Measurements from ENCODE around the gene CCDC171.
A peak's percentile ranks its signal among the peaks of the same experiment; 100 is the strongest.
"Not testable (repeated sequence)": the region's sequence is repeated elsewhere in the genome, so short reads cannot be mapped to it uniquely, and the experiment has no call there.

Gene CCDC171

DNA sequence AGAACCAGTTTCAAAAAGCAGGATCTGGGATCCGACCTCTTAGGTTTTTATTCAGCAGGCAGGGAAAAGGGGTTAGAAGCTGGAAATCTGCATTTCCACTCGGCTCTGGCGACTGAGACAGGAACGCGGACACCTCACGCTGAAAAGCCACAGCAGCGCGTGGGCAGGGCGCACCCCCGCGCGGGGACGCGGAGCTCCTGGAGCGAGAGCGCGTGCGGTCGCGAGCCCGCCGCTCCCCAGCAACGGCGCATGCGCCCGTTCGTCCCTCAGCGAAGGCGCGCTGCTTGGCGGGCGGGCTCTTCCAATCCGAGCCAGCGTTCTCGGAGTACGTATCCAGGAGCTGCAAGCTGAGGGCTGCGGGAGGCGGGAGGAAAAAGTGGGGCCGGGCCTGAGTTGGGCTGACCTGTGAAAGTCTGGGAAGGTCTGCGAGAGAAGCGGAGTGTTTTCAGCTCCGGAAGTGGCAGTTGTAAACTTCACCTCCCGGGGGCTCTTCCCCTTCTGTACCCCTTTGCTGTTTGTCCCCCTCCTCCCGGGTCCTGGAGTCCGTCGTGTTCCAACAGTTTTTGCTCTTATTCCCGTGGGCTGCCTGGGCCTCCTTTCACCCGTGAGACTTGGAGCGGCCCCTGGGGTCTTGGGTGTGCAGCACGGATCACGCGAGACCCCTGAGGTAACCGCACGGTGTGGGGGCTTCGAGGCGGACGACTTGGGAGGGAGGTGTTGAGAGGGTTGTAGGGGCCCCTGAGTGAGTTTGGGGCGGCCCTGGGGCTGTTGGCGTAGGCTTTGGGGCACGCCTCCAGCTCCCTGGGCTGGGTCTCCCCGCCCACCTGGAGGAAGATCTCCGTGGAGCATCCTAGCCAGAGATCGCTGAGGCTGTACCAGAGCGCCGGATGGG lies at the start of gene CCDC171:
TSS of gene CCDC171 (plus strand) at position 408 of the 892 bp plus-strand sequence. CDS start 11,046 bp downstream, outside the sequence.
- DNase-seq (ENCODE audit: low spot score), result peak; percentile 85

DNA sequence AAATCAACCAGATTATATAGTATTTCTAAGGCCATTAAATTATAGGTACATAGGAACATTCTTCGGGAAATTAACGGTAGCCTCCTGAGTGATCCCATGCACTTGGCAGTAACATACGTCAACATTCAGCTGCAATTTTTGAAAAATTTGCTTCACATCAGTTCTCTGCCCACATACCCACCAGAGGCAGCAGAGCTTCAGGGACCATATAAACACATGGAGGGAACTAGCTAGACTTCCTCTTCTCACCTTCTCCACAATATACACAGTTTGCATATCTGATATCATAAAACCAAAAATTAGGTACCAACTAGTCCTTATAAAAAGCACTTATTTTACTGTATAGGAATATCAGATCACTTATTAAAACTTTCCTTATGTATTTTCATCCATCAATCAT lies 46.9 kb upstream of the CCDC171 start:
- DNase-seq (ENCODE audit: low spot score), result no peak

DNA sequence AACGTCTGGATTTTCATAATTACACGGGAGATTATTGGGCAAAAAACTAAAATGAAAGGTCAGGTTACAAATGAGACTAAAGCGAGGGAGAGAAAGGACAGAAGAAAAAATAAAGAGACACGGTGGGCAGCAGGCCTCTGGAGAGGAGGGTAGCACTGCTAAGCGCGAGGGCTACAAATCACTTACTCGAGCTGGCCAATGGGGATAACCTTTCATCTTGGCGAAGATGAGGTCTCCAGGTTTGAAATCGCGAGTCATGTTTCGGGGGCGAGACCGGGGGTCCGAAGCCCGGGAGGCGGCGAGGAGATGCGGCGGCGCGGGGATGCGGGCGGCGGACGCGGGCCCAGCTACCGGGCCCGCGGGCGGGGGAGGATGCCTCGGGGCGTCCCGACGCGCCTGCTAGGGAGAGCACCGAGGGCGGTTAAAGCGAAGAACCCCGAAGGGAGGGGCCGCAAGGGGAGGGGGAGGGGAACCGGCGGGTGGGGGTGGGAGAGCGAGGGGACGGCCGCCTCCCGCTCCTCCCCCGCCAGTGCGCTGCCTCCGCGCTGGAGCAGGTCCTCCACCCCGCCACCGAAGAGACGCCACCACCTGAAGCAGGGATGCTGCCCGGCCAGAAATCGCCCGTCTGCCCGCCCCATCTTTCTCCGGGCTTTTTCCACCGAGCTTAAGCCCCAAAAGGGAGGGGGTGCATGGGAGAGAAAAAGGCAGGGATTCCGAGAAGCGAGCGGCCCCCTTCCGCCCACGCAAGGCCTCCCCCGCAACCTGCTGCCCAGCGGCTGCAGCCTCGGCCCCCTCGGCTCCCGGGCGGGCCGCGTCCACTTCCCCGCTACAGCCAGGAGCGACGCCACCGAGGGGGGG lies 42.7 kb upstream of the CCDC171 start:
- DNase-seq (ENCODE audit: low spot score), result peak; percentile 70

- peak; percentile 89 for DNase-seq (ENCODE audit: low spot score)
Observed at GRCh38 chr9:15510789-15511575, 41.9 kb upstream of the CCDC171 start, which contains the start of gene PSIP1. PSIP1 (minus strand) TSS chr9:15510970; CDS start chr9:15510188, 782 bp downstream.

GRCh38 chr9:15512204-15512603 lies 40.6 kb upstream of the CCDC171 start:
- no peak for DNase-seq (ENCODE audit: low spot score)

DNA sequence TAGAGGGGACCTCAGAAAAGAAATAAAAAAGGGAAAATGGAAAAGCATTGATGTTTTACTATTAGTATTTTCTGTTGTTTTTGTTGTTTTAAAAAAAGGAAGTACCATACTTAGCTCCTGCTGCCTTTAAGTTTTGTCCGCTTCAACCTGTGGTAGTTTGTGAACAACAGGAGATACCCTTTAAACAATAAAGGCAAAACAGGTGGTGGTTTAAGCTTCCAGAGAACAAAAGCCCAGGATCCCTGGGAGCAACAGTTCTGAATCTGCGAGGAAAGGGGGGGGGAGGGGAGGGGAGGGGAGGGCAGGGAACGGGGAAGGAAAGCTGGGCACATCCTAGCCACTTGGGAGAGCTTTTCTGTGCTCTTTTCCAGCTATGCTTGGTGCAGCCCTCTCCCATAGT lies 40.0 kb upstream of the CCDC171 start:
- no peak for DNase-seq (ENCODE audit: low spot score)

GRCh38 chr9:15513335-15513734 lies 39.5 kb upstream of the CCDC171 start:
- DNase-seq (ENCODE audit: low spot score), result no peak

GRCh38 chr9:15519831-15520230 lies 33.0 kb upstream of the CCDC171 start:
- no peak for DNase-seq (ENCODE audit: low spot score)

DNA sequence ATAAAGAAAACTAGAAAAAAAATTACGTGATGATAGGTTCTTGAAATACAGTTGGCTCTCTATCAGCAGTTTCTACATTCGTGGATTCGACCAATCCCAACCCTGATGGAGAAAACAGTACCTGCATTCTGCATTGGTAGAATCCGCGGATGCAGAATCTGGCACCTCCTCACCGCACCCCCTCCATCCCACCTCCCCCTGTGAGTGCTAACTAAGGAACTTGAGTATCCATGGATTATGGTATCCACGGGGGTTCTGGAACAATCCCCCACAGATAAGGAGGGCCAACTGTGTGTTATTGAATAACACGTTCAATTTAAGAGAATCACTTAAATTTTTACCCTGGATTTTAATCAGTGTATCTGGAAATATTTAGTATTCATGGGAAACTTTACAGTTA lies 31.6 kb upstream of the CCDC171 start:
- no peak for DNase-seq (ENCODE audit: low spot score)

DNA sequence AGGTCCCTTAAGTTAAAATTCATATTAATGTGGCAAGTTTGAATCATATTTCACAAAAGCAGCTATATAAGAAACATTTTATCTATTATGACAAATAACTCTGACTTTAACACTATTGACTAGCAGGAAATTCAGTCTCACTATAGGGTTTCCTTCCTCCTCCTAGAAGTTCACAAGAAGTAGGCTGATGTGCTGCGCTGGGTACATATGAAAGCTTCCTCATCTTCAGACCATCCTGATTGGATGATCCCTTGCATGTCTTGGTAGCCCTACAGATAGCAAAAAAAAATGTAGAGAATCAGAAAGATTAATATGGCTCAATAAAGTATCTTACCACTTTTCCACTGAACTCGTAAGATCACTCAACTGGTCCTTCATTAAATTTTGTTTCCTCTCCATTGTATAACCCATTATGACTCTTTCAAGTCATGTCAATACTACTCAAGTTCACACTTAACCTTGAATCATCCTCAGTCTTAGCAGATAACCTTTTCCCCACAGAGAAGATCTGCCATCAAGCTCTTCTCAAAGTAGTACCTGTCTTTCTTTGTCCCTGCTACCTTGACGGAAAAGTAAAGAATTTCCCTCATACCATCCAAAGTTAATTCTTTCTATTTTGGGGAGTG lies 30.6 kb upstream of the CCDC171 start:
- no peak for DNase-seq (ENCODE audit: low spot score)

DNA sequence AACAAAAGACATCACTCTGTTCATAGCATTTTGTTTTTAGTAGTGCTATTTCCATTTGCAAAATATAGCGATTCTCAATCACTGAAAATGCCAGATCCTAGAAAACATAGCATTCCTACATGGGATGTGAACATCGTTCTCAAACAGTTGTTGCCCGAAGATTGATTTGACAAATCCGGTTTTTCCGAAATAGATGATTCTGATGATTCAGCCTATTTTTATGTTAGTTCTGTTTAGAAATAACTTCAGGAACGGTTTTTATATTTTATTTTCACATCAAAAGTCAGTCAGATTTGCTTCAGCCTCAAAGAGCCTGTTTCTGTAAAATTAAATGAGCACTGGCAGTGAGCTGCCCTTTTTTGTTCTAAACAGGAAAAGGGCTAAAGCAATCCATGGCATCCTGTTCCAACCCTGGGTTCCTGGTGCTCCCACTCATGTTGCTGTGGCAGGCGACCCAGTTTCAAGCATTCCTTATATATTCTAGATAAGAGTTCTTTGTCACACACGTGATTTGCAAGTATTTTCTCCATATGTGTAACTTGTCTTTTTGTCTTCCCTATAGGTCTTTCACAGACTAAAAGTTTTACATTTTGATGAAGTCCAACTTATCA lies 27.9 kb upstream of the CCDC171 start:
- no peak for DNase-seq (ENCODE audit: low spot score)

- no peak for DNase-seq (ENCODE audit: low spot score)
Observed at GRCh38 chr9:15525958-15526357, 26.9 kb upstream of the CCDC171 start.

DNA sequence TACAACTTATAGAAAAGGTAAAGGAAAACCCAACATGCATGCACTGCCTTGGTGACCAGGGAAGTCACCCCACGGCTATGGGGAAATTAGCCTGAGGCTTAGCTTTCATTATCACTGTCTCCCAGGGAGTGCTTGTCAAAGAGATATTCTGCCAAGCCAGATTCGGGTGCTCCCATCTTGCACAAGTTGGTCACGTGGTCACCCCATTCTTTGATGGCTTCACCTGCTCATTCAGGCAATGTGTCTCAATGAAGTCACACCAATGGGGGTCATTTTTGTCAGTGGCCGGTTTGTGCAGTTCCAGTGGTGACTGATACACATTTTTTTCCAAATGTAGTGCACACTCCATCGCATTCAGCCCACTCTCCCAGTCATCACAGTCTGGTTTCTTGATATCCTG lies 25.8 kb upstream of the CCDC171 start:
- DNase-seq (ENCODE audit: low spot score), result not testable (repeated sequence)

DNA sequence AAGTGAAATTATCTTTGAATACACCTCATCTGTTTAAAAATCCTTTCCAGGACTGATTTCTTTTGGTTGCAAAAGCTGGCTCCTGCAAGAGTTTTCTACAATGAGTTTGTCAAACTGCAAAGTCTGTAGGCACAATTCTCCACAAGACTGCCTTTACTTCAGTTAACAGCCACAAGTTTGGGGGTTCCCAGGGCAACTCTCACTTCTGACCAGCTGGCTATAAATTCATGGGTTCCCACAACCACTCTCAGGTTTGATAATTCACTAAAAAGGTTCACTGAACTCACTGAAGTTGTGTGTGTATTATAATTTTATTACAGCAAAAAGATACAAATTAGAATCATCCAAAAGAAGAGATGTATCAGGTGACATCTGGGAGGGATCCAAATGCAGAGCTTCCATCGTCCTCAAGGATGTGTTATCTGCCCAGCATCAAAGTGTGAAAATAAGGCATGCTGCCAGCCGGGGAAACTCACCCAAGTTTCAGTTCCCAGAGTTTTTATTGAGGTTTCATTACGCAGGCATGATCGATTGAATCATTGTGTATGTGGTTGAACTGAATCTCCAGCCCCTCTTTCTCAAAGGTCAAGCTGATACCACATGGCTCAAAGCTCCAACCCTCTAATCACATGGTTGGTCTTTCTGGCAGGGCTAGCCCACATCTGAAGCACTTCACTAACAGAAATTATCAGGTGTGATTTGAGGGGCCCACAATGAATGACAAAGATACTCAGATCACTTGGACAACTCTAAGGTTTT lies 23.1 kb upstream of the CCDC171 start:
- no peak for DNase-seq (ENCODE audit: low spot score)

- DNase-seq (ENCODE audit: low spot score), result no peak
Observed at GRCh38 chr9:15531380-15531779, 21.5 kb upstream of the CCDC171 start.

DNA sequence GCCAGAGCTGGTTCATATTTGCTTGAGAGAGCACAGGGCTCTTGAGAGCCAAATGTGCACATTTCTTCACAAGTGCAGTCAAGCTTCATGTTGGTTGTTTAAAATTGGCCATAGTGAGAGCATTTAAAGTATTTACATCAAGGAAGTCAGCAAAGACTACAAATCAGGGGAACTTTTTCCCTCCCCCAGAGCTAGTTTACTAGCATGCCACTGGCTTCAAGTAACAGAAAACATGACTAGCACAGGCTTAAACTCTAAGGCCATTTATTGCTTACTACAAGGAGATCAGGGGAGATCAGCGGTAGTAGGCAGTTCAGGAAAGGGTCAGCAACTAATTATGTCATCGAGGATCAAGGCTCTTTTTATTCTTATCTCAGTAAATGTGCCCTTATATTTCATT lies 11.0 kb upstream of the CCDC171 start:
- DNase-seq (ENCODE audit: low spot score), result no peak

- DNase-seq (ENCODE audit: low spot score), result no peak
Observed at GRCh38 chr9:15542624-15543023, 10.2 kb upstream of the CCDC171 start.

DNA sequence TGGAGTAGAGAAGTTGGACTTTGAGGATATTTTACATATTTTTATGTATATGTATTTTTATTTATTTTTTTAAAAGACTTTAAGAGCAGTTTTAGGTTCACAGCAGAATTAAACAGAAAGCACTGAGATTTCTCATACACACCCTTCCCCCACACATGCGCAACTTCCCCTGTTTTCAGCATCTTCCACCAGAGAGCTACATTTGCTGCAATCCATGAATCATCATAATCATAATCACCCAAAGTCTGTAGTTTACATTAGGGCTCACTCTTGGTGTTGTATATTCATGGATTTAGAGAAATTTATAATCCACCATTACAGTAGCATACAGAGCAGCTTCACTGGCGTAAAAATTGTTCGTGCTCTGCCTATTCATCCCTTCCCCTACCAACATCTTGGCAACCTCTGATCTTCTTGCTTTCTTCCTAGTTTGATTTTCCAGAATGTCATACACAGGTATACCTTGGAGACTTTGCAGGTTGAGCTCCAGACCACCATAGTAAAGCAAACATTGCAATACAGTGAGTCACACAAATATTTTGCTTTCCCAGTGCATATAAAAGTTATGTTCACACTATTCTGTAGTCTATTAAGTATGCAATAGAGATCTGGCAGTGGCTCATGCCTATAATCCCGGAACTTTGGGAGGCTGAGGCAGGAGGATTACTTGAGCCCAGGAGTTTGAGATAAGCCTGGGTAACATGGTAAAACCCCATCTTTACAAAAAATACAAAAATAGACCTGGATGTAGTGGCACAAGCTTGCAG lies 9.6 kb upstream of the CCDC171 start:
- no peak for DNase-seq (ENCODE audit: low spot score)

DNA sequence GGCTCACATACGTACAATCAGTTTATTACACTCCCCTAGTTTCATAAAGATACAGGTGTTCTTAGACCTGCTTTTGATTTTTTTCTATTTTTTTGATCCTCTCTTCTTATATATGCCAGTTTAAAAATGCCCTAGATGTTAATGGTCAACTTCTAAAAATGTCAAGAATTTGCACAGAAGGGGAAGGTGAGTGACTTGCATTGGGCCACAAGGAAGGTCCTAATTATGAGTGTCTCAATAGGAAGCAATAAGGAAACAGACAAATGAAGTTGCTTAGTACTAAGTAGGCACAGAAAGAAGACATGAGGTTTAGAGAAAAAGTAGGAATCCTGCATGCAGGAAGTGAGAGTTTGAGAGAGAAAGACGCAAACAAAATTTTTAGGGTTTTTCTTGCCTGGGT lies 3.2 kb upstream of the CCDC171 start:
- no peak for DNase-seq (ENCODE audit: low spot score)

DNA sequence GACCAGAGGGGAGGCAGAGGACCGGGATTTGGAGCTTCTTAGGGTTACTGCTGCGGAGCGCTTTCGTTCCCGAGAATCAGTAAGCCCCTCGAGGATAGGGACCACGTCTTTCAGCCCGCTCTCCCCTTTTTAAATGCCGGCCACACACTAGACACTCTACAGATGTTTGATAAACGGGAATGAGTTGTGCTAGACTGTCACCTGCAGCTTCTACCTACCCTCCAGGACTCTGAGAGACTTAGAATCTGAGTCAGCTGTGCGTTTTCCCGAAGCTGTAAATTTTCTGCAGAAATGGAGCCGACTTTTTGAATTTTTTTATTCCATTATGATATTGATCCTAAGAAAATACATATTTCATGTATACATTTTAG lies 670 bp downstream of the CCDC171 start:
- no peak for DNase-seq (ENCODE audit: low spot score)
